Measurements from ENCODE around the gene PLA2G4D.

GRCh38 chr15:42131006-42131405 is 36.6 kb upstream of the PLA2G4D start:
- TF ChIP-seq CTCF (IDR thresholded peaks at IDR 0.05) (no peak), POLR2A (IDR thresholded peaks at IDR 0.05) (no peak)
